Cerebellar nuclear complex (tissue), 1 donor: ENCODE measurements around the gene CLTB.
A peak's percentile ranks its signal among the peaks of the same experiment; 100 is the strongest.

Experiments used
- DNase-seq, 2 experiments: peaks; one replicate each; lab custom pipeline; 2025; lab: John Stamatoyannopoulos, UW

CLTB gene

GRCh38 chr5:176401281-176402205 lies 14.8 kb downstream of the CLTB start:
- no peak for DNase-seq

DNA sequence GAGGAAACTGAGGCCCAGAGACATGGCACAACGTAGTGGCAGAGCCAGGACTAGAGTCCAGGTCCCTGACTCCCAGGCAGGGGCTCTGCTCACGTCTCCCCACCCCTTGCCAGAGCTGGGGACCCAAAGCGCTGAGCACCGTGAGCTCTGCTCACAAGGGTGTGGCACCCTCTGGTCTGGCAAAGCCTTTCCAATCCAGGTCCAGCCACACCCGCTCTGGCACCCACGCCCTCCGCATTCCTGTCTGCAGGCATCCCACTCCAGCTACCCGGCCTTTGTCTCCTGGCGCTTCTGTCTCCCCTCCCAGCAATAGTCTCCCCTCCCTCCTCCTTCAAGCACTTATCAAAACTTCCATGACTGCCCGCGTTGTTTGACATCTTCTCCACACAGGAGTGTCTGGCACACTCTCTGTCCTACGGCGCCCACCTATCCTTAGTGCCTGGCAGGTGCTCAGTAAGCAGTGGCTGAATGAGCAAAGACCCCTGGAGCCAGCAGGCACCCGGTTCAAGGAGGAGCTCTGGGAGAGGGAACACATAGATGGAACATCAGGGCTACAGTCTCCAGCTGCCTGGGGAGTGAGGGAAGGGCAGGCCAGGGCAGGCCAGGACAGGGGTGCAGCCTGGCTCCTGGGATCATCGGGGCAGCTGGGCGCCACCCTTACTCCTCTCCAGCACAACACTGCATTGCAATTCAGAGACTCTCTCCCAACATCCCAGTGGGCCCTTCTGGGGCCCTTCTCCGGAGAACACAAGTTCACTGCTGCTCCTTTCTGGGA lies 15.8 kb downstream of the CLTB start:
- DNase-seq: no peak

GRCh38 chr5:176397736-176398420 lies 18.5 kb downstream of the CLTB start:
- DNase-seq: no peak

DNA sequence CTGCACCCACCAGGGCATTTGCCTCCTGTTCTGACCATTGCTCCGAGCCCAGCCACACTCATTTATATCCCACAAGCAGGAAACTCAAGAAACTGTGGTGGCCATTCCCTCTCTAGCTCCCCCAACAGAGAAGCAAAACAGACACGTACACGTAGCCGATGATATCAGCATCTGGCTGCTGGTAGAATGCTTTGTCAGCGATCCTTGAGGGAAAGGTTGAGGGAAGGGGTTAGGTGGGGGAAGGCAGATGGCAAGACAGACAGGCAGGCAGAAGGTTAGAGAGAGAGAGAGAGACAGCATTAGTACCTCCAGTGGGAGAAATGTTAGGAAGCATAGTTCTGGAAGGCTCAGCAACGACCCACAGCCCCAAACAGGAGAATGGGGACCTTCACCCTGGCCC lies 20.0 kb downstream of the CLTB start:
- DNase-seq: no peak

DNA sequence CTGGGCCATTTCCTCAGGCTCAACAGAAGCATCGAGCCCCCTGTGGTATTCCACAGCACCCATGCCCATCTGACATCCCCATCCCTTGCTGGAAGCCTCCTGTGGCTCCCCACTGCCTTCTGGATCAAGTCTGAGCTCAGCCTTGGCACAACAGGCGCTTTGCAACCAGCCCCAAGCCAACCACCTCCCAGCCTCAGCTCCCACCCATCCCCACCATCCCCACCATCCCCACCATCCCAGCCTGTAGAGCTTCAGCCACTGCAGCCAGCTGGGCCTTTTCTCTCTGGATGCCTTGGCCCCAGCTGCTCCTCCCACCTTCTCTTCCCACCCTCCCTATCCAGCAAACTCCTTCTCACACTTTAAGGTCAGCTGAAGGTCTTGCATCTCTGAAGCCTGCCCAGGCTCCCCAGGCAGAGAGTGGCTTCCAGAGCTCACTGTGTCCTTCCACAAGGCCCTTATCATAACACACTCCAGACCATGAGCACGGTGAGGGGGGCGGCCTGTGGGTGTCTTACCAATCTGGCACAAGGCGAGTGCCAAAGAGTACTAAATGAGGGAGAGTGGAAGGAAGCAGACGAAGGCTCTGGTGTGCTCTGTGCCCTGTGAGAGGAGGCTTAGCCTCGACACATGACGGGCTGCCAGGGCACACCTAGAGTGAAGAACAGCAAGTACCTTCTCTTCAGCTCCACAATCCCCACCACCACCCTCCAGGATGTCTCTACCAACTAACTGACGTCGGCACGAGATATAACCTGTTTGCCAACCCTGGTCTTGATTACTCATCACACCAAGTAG lies 21.3 kb downstream of the CLTB start:
- DNase-seq: no peak

GRCh38 chr5:176394096-176394495 lies 22.2 kb downstream of the CLTB start:
- no peak for DNase-seq

- no peak for DNase-seq
Measured at GRCh38 chr5:176392526-176392925, 23.8 kb downstream of the CLTB start.

DNA sequence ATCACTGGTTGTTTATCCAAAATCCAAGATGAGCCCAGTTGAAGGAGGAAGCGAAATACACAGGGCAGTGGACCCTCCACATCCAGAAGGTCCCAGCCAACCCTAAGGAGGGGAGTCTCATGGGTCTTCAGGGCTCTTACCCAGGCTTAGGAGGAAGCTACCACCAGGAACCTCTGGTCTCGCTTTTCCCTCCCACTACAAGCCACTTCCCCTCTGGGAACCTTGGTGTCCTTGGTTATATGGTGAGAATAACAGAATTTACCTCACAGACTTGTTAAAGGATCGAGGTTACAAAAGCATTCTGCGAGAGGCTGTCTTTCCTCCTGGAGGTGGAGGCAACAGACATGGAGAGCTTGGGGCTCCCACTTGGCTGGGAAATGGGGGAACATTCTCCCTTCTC lies 24.3 kb downstream of the CLTB start:
- DNase-seq: no peak

DNA sequence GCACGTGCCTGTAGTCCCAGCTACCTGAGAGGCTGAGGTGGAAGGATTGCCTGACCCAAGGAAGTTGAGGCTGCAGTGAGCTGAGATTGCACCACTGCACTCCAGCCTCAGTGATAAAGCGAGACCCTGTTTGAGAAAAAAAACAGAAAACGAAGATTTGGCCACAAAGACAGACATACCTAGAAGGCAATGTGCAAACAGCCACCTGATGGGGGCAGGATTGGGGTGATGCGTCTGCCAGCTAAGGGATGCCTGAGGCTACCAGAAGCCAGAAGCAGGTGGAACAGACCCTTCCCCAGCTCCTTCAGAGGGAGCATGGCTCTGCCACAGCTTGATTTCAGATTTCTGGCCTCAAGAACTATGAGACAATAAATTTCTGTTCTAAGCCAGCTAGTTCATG lies 24.9 kb downstream of the CLTB start:
- DNase-seq: no peak

GRCh38 chr5:176389135-176390123 lies 26.9 kb downstream of the CLTB start:
- DNase-seq: no peak

DNA sequence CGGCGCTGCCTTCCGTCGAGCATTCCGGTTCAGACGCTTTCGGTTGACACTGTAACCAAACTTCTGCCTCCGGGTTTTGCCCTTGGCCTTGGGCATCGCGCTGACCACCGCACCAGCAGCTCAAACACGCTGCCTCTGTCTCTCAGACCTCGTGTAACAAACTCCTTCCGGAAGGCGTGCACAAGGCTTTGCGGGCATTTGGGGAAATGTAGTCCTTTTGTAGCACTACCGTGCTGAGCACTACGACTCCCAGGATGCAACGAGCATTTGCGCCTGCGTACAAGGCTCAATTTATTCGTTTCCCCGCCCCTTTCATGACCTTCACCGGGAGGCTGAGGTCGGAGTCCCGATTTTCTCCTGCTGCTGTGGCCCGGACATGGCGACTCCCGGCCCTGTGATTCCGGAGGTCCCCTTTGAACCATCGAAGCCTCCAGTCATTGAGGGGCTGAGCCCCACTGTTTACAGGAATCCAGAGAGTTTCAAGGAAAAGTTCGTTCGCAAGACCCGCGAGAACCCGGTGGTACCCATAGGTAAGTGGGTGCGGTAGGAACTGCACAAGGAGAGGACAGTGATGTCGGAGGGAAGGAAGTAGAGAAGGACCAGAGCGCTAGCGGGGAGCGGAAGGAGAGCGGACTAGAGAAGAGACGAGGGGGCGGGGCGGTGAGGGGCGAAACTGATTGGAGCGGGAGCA lies 27.8 kb downstream of the CLTB start, which contains the start of the genes HIGD2A and NOP16:
TSS of gene HIGD2A (plus strand) at position 308 of the 691 bp plus-strand sequence. CDS start at position 377, 69 bp downstream.
TSS of gene NOP16 (minus strand) at position 155 of the 691 bp plus-strand sequence. CDS start at position 96, 59 bp downstream.
- peak; percentile 67 to 90 for DNase-seq

GRCh38 chr5:176388003-176388443 lies 28.3 kb downstream of the CLTB start:
- DNase-seq: no peak

GRCh38 chr5:176387384-176387925 lies 28.9 kb downstream of the CLTB start:
- DNase-seq: no peak

- DNase-seq: no peak
Measured at GRCh38 chr5:176386491-176386890, 29.8 kb downstream of the CLTB start.

- no peak for DNase-seq
Measured at GRCh38 chr5:176384991-176385390, 31.3 kb downstream of the CLTB start.

DNA sequence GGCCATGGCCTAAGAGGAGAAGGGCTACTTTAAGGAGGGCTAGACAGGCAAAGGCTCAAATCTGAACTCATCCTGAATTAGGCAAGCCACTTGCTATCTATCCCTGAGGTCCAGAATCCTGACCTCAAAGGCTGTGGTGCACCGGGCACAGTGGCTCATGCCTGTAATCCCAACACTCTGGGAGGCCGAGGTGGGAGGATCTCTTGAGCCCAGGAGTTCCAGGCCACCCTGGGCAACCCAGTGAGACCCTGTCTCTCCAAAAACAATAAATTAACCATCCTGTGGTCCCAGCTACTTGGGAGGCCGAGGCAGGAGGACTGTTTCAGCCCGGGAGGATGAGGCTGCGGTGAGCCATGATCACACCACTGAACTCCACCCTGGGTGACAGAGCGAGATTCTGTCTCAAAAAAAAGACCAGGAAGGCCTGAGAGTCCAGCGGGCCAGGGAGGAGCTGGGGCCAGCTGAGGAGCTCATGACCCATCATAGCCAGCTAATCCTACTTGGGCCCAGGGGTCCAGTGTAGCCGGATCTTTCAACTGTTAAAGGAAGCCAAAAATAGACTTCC lies 31.9 kb downstream of the CLTB start:
- DNase-seq: no peak

GRCh38 chr5:176383961-176384360 lies 32.4 kb downstream of the CLTB start:
- DNase-seq: no peak

- DNase-seq: no peak
Measured at GRCh38 chr5:176383248-176383905, 33.0 kb downstream of the CLTB start.
